ENCODE data around the gene KRT12.
"Not testable (repeated sequence)": the region's sequence is repeated elsewhere in the genome, so short reads cannot be mapped to it uniquely, and the experiment has no call there.

The KRT12 gene

DNA sequence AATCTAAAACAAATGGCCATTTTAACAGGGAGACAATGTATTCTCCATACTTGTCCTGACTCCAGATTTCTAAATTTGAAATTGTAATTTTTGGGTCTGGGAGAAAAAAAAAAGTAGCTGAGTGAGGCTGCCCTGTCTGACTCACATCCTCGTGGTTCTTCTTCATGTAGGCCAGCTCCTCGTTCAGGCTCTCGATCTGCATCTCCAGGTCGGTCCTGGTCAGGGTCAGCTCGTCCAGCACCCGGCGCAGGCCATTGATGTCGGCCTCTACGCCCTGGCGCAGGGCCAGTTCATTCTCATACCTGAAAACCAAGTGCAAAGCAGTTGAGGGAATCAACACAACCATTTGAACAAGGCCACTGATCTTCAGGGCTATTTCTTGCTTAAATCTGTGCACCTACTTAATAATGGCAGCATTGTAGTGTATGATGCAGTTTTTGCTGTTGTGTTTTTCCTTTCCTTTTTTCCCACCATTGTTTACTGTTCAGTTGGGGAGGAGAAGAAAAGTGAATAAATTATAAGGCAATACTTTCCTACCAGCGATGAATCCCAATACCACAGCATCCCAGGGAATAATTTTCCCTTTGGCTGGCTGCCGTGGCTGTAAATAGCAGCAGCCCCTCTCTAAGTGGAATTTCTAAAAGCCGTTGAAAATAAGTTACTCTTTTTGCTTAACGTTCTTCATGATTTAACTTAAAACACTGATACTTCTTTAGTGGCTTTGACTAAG lies 2.2 kb downstream of the KRT12 start:
- POLR2A ChIA-PET: no interaction called here
- CTCF ChIA-PET: no interaction called here
- no peak for DNase-seq (ENCODE audit: extremely low spot score)
- TF ChIP-seq CTCF (IDR thresholded peaks at IDR 0.05; ENCODE audit: control extremely low read depth, extremely low read depth, low read depth, missing control alignments): no peak

DNA sequence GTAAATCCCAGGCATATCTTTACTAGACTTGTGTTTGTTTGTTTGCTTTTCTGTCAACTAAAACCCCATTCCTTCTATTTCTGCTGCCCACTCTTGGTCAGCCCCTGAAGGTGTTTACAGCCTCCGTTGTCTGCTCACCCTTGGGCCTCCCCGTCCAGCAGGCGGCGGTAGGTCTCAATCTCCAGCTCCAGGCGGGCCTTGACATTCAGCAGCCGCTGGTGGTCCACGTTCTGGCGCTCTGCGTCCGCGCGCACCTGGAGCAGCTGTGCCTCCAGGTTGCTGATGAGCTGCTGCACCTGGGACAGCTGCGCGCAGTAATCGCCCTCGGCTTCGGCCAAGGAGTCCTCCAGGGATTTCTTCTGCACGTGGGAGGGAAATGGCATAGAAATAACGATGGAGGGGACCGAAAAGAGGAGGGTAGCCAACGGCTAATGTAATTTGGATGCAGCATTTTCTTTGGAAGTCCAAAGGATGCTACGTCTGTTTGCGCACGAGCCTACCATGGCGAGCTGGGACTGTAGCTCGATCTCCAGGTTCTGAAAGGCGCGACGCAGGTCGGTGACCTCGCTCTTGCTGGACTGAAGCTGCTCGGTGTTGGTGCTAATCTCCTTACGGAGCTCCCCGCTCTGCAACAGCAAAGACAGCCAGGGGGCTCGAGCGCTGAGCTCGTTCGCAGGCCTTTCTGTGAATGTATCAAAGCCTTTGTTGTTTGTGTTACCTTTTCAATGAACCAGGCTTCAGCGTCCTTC lies 3.9 kb downstream of the KRT12 start:
- CTCF ChIA-PET: interaction anchor here (1.8 kb wide), 1 partner anchor 686 kb away, joined by 5 read pairs; no protein-coding TSS in a partner anchor
- TF ChIP-seq CTCF (IDR thresholded peaks at IDR 0.05; ENCODE audit: control extremely low read depth, extremely low read depth, low read depth, missing control alignments): peak; percentile 25
- peak; percentile 35 for DNase-seq (ENCODE audit: extremely low spot score)
- POLR2A ChIA-PET: no interaction called here

- TF ChIP-seq CTCF (IDR thresholded peaks at IDR 0.05; ENCODE audit: control extremely low read depth, extremely low read depth, low read depth, missing control alignments): no peak
- no peak for DNase-seq (ENCODE audit: extremely low spot score)
- ChIA-PET POLR2A (no interaction called here), CTCF (interaction anchor here (0.7 to 7.3 kb wide), 8 partner anchors 12 to 803 kb away, joined by 3 to 57 read pairs (median 5); no protein-coding TSS in a partner anchor)
Measured at GRCh38 chr17:40859536-40859935, 7.5 kb downstream of the KRT12 start.

- POLR2A ChIA-PET; DNase-seq (ENCODE audit: extremely low spot score): not testable (repeated sequence)
- CTCF ChIA-PET: interaction anchor here (0.7 to 7.3 kb wide), 5 partner anchors 51 to 803 kb away, joined by 3 to 57 read pairs (median 13); no protein-coding TSS in a partner anchor
Measured at GRCh38 chr17:40858667-40859066, 8.4 kb downstream of the KRT12 start.

GRCh38 chr17:40857535-40857934 lies 9.5 kb downstream of the KRT12 start:
- TF ChIP-seq CTCF (IDR thresholded peaks at IDR 0.05; ENCODE audit: control extremely low read depth, extremely low read depth, low read depth, missing control alignments): no peak
- DNase-seq (ENCODE audit: extremely low spot score): no peak

DNA sequence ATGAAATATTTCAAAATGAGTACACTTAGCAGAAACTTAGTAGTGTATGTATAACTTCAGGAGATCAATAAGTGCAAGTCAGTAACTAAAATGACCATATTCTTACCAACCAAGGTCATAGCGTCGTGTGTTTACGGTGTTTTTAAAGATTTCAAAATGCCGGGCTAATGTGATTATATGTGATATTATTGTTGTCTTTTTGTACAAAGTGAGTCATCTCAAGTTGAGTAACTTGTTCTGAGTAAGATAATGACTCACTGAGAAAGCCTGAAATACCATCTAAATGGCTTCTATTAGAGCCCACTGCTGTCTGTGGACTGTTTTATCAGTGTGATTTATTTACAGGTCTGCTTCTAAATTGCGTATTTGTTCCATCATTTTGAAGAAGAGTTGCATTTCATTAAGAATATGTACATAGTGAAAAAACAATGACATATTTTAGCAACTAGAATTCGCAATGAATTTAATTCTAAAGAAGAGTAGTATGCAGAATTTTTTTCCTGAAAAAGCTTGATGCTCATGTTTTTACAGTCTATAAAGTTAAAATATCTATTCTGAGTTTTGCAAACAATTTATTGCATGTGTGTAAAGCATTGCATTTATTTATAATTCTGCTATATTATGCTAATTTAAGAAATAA lies 12.7 kb downstream of the KRT12 start:
- POLR2A ChIA-PET: no interaction called here

More at GRCh38 chr17:40857535-40857934, 9.5 kb downstream of the KRT12 start:
- POLR2A ChIA-PET: no interaction called here
- CTCF ChIA-PET: interaction anchor here (0.6 to 7.3 kb wide), 11 partner anchors 9 to 810 kb away, joined by 3 to 57 read pairs (median 7); partner anchors contain the start of gene KRT12

More for the DNA sequence above, 12.7 kb downstream of the KRT12 start:
- DNase-seq (ENCODE audit: extremely low spot score): no peak
- CTCF ChIA-PET: interaction anchor here (0.9 to 7.3 kb wide), 4 partner anchors 8 to 812 kb away, joined by 5 to 57 read pairs (median 20); no protein-coding TSS in a partner anchor
- TF ChIP-seq CTCF (IDR thresholded peaks at IDR 0.05; ENCODE audit: control extremely low read depth, extremely low read depth, low read depth, missing control alignments): no peak

Data from GM10248 (cell line).